Measurements from ENCODE around the gene STOML3. TPM values are rescaled to one million over a fixed set of nuclear protein-coding genes. Genes with fewer than 3 reads are reported as not detected.

The STOML3 gene
- polyA plus RNA-seq, 12 donors, result 0.19 to 0.37 (median 0.35) TPM; not detected in 9

Other genes starting within 250 kb of the STOML3 start
- 10 to 100 TPM in 11 of 12 donors, not detected in 1; 20.3 to 46.9 (median 32.1) TPM for gene PROSER1, start 47.3 kb upstream of the STOML3 start, polyA plus RNA-seq (ENCODE audit: insufficient read length in 12 of 12)
- gene NHLRC3, start 47.6 kb upstream of the STOML3 start, polyA plus RNA-seq (ENCODE audit: insufficient read length in 12 of 12), result 10 to 100 TPM in 11 of 12 donors, not detected in 1; 25.9 to 56.0 (median 40.4) TPM